Keratinocyte (primary cell): Measurements from ENCODE around the gene MAPK8. TPM values are rescaled to one million over a fixed set of nuclear protein-coding genes. Genes with fewer than 3 reads are reported as not detected.
A peak's percentile ranks its signal among the peaks of the same experiment; 100 is the strongest.

Source experiments
- DNase-seq: peaks from one replicate; pipeline ENCODE4 v3.0.0-alpha.2; 2011; ENCODE audit warnings: low read depth, missing footprints, low spot score
- FAIRE-seq: peaks from 2 replicates; lab custom pipeline; 2011; peaks lifted over from hg19 to GRCh38; lab: Jason Lieb, UNC
- H2AFZ ChIP-seq: 2 replicates; pipeline ENCODE4 v1.6.0; 2012; ENCODE audit warnings: low read length, control low read depth, inconsistent platforms; ENCODE audit not compliant: control insufficient read depth
- H3K27ac ChIP-seq: 2 replicates; pipeline ENCODE4 v1.5.1; 2011; ENCODE audit warnings: low read length; ENCODE audit not compliant: control insufficient read depth, insufficient read depth
- H3K27me3 ChIP-seq: 3 replicates; pipeline ENCODE4 v1.6.0; 2011; ENCODE audit warnings: low read length; ENCODE audit not compliant: control insufficient read depth, insufficient read depth; ENCODE audit errors: extremely low read depth
- H3K36me3 ChIP-seq, 2 experiments: 2 replicates in 1 of 2; 3 replicates in 1 of 2; pipeline ENCODE4 v1.5.1; 2011; ENCODE audit warnings: low read length in 2 of 2, mild to moderate bottlenecking in 1 of 2; ENCODE audit not compliant: control insufficient read depth in 2 of 2, insufficient read depth in 2 of 2; ENCODE audit errors: extremely low read depth in 1 of 2
- H3K4me1 ChIP-seq: 3 replicates; pipeline ENCODE4 v1.5.1; 2011; ENCODE audit warnings: low read length; ENCODE audit not compliant: control insufficient read depth, insufficient read depth; ENCODE audit errors: extremely low read depth
- H3K4me2 ChIP-seq: 3 replicates; pipeline ENCODE4 v1.6.0; 2011; ENCODE audit warnings: low read depth, low read length; ENCODE audit not compliant: control insufficient read depth, insufficient read depth; ENCODE audit errors: extremely low read depth
- H3K4me3 ChIP-seq, 3 experiments: fragments of 200-600 bp in 1 of 3; sonication (generic) in 1 of 3; 2 replicates in 2 of 3; 3 replicates in 1 of 3; pipeline ENCODE4 v1.5.1; 2011 to 2016; ENCODE audit warnings: low read length in 3 of 3, mild to moderate bottlenecking in 3 of 3, control low read depth in 2 of 3, inconsistent platforms in 1 of 3, low read depth in 1 of 3, mixed read lengths in 1 of 3, mixed run types in 1 of 3, moderate library complexity in 1 of 3; ENCODE audit not compliant: control insufficient read depth in 2 of 3, insufficient read depth in 2 of 3; ENCODE audit errors: extremely low read depth in 1 of 3
- H3K79me2 ChIP-seq: 2 replicates; pipeline ENCODE4 v1.6.0; 2012; ENCODE audit warnings: low read length; ENCODE audit not compliant: control insufficient read depth, insufficient read depth
- H3K9ac ChIP-seq: 3 replicates; pipeline ENCODE4 v1.6.0; 2011; ENCODE audit warnings: low read length; ENCODE audit not compliant: control insufficient read depth, insufficient read depth; ENCODE audit errors: extremely low read depth
- H3K9me1 ChIP-seq: 3 replicates; pipeline ENCODE4 v1.6.0; 2011; ENCODE audit warnings: low read length; ENCODE audit not compliant: control insufficient read depth, insufficient read depth; ENCODE audit errors: extremely low read depth
- H3K9me3 ChIP-seq: 2 replicates; pipeline ENCODE4 v1.5.1; 2012; ENCODE audit warnings: low read depth, low read length; ENCODE audit not compliant: control insufficient read depth
- H4K20me1 ChIP-seq: 3 replicates; pipeline ENCODE4 v1.6.0; 2011; ENCODE audit warnings: low read length; ENCODE audit not compliant: control insufficient read depth, insufficient read depth; ENCODE audit errors: extremely low read depth
- CTCF ChIP-seq, 3 experiments: IDR thresholded peaks in 1 of 3; conservative IDR thresholded peaks in 1 of 3; optimal IDR thresholded peaks in 1 of 3; 2 replicates in 2 of 3; 3 replicates in 1 of 3; pipeline versions ENCODE3 to v1.5.1; 2011; ENCODE audit warnings: low read length in 3 of 3, mild to moderate bottlenecking in 3 of 3, moderate library complexity in 2 of 3, control low read depth in 1 of 3, inconsistent platforms in 1 of 3; ENCODE audit not compliant: insufficient read depth in 2 of 3; ENCODE audit errors: extremely low read depth in 1 of 3
- EZH2 ChIP-seq: IDR thresholded peaks from one replicate; pipeline ENCODE4 v1.6.1; 2012; ENCODE audit warnings: inconsistent platforms, mild to moderate bottlenecking, low read length, moderate library complexity
- dilution Hi-C: fragments of 300-500 bp; cut with MboI; formaldehyde crosslinking; loops from one replicate; pipeline ENCODE4 v1.7.0; 2020; ENCODE audit warnings: low sequenced_read_pairs; ENCODE audit not compliant: extremely low pct_ligation_motif_present
- polyA plus RNA-seq, 5 experiments: library from polyadenylated mRNA; depleted of rRNA in 3 of 5; stranded (reverse) in 3 of 5; stranded (forward) in 1 of 5; unstranded in 1 of 5; fragments of >200 nt; gene quantifications; 1 replicate in 1 of 5; 2 replicates in 3 of 5; 3 replicates in 1 of 5; pipeline versions ENCODE4 v1.2.1 to v1.2.3, GENCODE V29; 2011 to 2012; ENCODE audit warnings: missing spikeins in 2 of 5, low read depth in 1 of 5, low replicate concordance in 1 of 5

The MAPK8 gene
- polyA plus RNA-seq, 1 donor (not counting 4 experiments of a cell fraction or from before 2014, with no cell fraction given), result 39.8 TPM

DNA sequence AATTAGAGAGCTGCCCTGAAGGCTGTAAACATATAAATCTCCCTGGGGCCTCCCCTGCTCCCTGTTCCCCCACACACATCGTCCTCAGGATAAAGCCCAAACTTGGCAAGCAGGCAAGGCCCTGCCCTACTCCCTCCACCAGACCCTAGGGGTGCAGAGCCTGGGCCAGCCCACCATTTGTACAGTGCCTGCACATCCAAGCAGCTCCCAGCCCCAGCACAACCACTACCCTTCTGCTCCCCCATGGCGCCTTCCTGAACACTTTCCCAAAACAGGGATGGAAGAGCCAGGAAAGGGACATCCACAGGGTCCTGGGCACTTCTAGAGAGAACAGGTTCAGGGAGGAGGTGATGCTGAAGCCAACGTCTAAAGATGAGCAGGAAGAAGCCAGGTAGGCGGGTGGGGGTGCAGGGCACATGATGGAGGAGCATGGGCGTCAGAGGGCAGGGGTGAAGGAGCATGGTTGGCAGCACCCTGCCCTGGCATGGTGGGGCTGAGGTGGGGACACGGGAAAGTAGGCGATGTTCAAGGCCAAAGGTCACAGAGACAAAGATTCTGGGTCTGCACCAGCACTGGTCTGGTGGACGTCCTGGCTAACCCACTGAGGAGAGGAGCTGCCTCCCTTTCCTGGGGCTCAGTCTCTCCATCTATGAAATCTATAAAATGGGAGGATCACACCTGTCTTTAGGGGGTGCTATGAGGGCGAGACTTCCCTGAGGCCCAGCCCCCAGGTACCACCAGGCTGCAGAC is 157.8 kb downstream of the MAPK8 start:
- H3K4me1 ChIP-seq, result peaks cover 26% of the 10 kb centered on the region
- no peaks in the 10 kb centered on the region for H3K79me2 ChIP-seq
- H3K9ac ChIP-seq, result no peak overlapping the region
- H3K36me3 ChIP-seq, result peaks cover 0 to under 1% of the 10 kb centered on the region in 2 experiments
- FAIRE-seq (no peak), DNase-seq (no peak)
- peaks cover 3% of the 10 kb centered on the region for H4K20me1 ChIP-seq
- no peak overlapping the region for H3K4me2 ChIP-seq
- no peaks in the 10 kb centered on the region for H3K27me3 ChIP-seq
- H3K27ac ChIP-seq, result no peak overlapping the region
- dilution Hi-C loops, result no loop called here
- TF ChIP-seq CTCF (optimal IDR thresholded peaks at IDR 0.05 in 1 of 3, IDR thresholded peaks at IDR 0.05 in 1 of 3, conservative IDR thresholded peaks at IDR 0.05 in 1 of 3; ENCODE audit: extremely low read depth in 1 of 3, insufficient read depth in 2 of 3, low read length in 3 of 3) (no peak), EZH2 (no peak)
- no peak overlapping the region for H2AFZ ChIP-seq
- no peak overlapping the region for H3K4me3 ChIP-seq
- no peaks in the 10 kb centered on the region for H3K9me1 ChIP-seq
- H3K9me3 ChIP-seq, result no peaks in the 10 kb centered on the region

- dilution Hi-C loops, result no loop called here
- Histone ChIP-seq H2AFZ (no peak overlapping the region), H3K9me3 (no peaks in the 10 kb centered on the region), H3K27me3 (no peaks in the 10 kb centered on the region), H3K4me1 (peaks cover 30% of the 10 kb centered on the region), H3K9me1 (no peaks in the 10 kb centered on the region), H3K79me2 (no peaks in the 10 kb centered on the region), H3K4me2 (peak overlapping the region; percentile 83), H3K36me3 (no peaks in the 10 kb centered on the region), H3K9ac (peak overlapping the region; percentile 5), H3K4me3 (peak overlapping the region; percentile 44 to 52 (median 47)), H4K20me1 (no peaks in the 10 kb centered on the region), H3K27ac (no peak overlapping the region)
- DNase-seq (no peak), FAIRE-seq (no peak)
- TF ChIP-seq EZH2 (no peak), CTCF (optimal IDR thresholded peaks at IDR 0.05 in 1 of 3, IDR thresholded peaks at IDR 0.05 in 1 of 3, conservative IDR thresholded peaks at IDR 0.05 in 1 of 3; ENCODE audit: extremely low read depth in 1 of 3, insufficient read depth in 2 of 3, low read length in 3 of 3) (no peak)
These were observed 158.6 kb downstream of the MAPK8 start for GRCh38 chr10:48464871-48465736.
